HG03139 (cell line): ENCODE measurements around the gene OGN.

Experiments used
- ATAC-seq: cut with Tn5 transposase; IDR thresholded peaks from one replicate; pipeline ENCODE4 v1.9.1; 2021; ENCODE audit not compliant: unreplicated experiment

OGN gene

DNA sequence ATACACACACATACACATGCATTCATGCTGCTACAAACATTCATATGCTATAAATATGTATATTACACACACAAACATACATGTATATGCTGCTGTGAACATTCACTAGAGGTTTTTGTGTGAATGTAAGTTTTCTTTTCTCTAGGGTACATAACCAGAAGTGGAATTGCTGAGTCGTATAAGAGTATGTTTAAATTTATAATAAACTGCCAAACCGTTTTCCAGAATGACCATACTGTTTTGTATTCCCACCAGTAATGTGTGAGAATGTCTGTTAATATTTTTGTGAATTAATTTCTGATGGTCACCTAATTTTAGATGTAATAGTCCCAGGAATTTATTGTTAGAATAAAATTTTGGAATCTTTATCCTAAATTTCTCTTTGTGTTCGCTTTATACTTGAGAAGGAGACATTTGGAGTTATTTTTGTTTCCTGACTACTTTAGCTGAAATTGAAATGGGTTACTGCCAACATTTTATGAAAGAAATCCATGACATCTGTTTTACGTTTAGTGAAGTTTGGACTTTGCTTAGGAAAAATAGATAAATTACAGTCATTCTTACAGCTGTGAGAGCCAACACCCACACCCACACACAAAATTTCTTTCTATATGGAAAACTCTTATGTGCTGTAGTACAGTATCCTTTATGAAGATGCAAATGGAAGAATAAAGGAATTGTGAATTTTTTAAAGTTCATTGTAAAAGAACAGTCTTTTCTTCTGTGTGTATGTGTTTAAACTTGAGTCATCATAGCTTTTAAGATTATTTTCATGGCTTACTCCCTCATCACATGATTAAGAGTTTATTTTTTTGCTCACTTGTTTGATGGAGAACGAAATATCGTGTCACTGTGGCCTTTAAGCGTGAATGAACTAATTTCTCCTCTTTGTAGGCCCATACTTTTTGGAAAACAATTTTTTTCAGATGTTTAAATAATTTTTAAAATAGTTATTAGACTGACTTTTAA lies 54.3 kb downstream of the OGN start:
- ATAC-seq: no peak

DNA sequence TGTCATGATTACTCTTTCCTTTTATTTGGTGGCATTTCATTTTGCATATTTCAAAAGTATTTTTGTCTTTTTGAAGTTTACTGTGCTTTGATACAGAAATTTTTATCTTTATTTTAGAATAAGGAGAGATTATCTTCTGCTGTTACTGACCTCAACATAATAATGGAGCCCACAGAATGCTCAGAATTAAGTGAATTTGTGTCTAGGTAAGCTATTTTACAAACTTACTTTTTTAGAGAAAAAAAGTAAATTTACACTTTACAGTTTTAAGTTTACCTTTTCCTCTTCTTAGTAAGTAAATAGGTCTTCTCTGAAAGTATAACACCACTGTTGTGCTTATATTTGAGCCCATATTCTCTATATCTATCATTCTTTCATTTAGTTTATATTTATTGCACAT lies 58.8 kb downstream of the OGN start:
- no peak for ATAC-seq

DNA sequence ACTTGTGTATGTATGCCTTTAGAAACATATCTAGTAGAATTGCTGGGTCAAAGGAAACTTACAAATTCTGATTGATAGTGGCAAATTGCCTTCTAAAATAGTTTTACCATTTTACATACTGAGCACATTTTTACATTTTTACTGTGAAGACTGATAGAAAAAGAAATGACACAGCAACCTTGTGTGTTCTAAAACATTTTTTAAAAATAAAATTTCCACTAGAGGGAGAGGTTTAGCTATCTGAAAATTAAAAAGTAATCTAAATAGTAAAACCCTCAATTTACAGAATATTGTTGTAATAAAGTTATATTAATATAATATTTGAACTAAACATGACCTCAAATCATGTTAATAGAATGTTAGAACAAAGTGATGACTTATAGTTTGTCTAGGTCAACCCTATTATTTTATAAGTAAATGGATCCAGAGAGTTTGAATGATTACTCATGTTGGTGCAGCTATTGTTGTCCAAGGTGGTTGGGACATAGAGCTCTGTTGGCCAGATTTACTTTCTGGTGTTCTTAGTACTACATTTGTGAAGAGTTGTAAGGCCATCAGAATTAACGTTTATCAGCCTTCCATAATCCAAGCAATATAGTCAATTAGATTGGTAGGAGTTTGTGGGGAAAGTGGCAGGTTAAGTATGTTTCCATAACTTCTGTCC lies 61.4 kb downstream of the OGN start:
- no peak for ATAC-seq

DNA sequence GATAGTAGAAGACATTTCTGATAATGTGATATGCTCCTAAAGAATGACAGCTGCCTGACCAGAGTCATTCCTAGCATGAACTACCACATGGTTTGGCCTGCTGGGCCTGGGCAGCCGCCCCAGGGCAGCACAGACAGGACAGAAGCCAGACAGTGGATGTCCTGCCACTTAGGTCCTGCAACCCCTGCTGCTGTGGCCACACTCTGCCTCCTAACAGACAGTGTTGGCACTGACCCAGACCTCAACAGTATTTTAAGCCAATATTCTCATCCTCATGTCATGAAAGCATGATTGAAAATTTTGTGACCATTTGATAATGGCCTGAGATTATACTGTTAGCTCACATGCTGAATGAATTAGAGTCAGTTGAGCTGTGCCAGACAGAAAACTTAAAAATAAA lies 62.8 kb downstream of the OGN start:
- no peak for ATAC-seq

DNA sequence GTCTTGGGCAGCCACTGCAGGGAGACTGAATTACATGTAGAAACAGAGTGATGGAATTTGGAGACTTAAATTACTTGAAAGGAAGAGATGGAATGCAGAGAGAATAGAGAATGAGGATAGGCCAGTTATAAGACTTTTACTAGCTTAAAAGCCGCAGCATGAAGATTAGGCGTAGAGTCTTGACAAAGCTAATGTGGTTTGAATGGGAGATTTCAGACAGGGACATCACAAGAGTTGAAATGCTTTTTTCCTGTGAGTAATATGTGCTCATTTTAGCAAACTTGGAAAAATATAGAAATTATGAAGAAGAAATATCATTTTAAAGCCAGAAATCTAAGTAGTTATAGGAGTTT lies 71.1 kb downstream of the OGN start:
- no peak for ATAC-seq
